K562 (cell line): Measurements from ENCODE around the gene SLC22A23. TPM values are rescaled to one million over a fixed set of nuclear protein-coding genes. Genes with fewer than 3 reads are reported as not detected.

Source experiments
- ATAC-seq: fragments of 200-7000 bp; cut with Tn5 transposase; 3 replicates; pipeline ENCODE4 v1.9.1; 2020; ENCODE audit warnings: moderate library complexity
- BruUV-seq: library from RNA; stranded (reverse); fragments of 400-500 nt; replicated peaks from 2 replicates; lab custom pipeline; 2021; lab: Mats Ljungman, UMichigan
- CTCF ChIA-PET: fragments of 300-600 bp; formaldehyde crosslinking; extraction: SDS; loops from one replicate; lab custom pipeline; 2021; ENCODE audit warnings: low intra/inter-chr PET ratio; lab: Yijun Ruan, JAX
- POLR2A ChIA-PET: fragments of 300-600, 350-650 bp; sonication (Branson Sonifier 250); formaldehyde crosslinking; extraction: SDS; loops from one replicate; lab custom pipeline; 2021; ENCODE audit warnings: antibody characterized with exemption, inconsistent platforms; lab: Yijun Ruan, JAX
- DNase-seq, 4 experiments: peaks; one replicate each; pipeline versions ENCODE4 v3.0.0 to v3.0.0-alpha.2; 2011 to 2018; ENCODE audit warnings: low spot score in 3 of 4, mixed read lengths in 3 of 4; ENCODE audit errors: extremely low read depth in 1 of 4
- FAIRE-seq: peaks from 2 replicates; lab custom pipeline; 2011; peaks lifted over from hg19 to GRCh38; lab: Jason Lieb, UNC
- H2AFZ ChIP-seq: 2 replicates; pipeline ENCODE4 v1.6.0; 2011; ENCODE audit warnings: low read depth, low read length, control low read depth, inconsistent platforms
- H3K27ac ChIP-seq: fragments of 200-600 bp; 3 replicates; pipeline ENCODE4 v1.8.0; 2011; ENCODE audit warnings: low read depth, mild to moderate bottlenecking, control low read depth, inconsistent platforms, low read length, moderate library complexity, mixed read lengths; ENCODE audit errors: extremely low read depth
- H3K27me3 ChIP-seq, 2 experiments: fragments of 300-600 bp in 1 of 2; 2 replicates in 1 of 2; 3 replicates in 1 of 2; pipeline versions ENCODE4 v1.6.0 to v1.8.0; 2011; ENCODE audit warnings: inconsistent platforms in 2 of 2, low read length in 2 of 2, mild to moderate bottlenecking in 1 of 2, mixed read lengths in 1 of 2, moderate library complexity in 1 of 2; ENCODE audit not compliant: control insufficient read depth in 2 of 2, insufficient read depth in 2 of 2
- H3K36me3 ChIP-seq: fragments of 300-600 bp; 3 replicates; pipeline ENCODE4 v1.8.0; 2011; ENCODE audit warnings: mild to moderate bottlenecking, low read length, inconsistent platforms; ENCODE audit not compliant: control insufficient read depth, insufficient read depth
- H3K4me1 ChIP-seq, 2 experiments: fragments of 200-600 bp in 1 of 2; replicated peaks in 1 of 2; 2 replicates in 1 of 2; 3 replicates in 1 of 2; pipeline versions ENCODE4 v1.5.1 to v1.8.0; 2011; ENCODE audit warnings: inconsistent platforms in 2 of 2, low read length in 2 of 2, mild to moderate bottlenecking in 1 of 2, mixed read lengths in 1 of 2, moderate library complexity in 1 of 2; ENCODE audit not compliant: control insufficient read depth in 2 of 2, insufficient read depth in 2 of 2
- H3K4me2 ChIP-seq: 2 replicates; pipeline ENCODE4 v1.6.1; 2011; ENCODE audit warnings: low read length, control low read depth, inconsistent platforms, mixed read lengths; ENCODE audit not compliant: insufficient read depth
- H3K4me3 ChIP-seq: fragments of 200-600 bp; sonication (generic), shearing (Covaris generic); 2 replicates; pipeline ENCODE4 v1.5.1; 2016; ENCODE audit warnings: control low read depth, inconsistent platforms
- H3K79me2 ChIP-seq: fragments of 200-600 bp; 3 replicates; pipeline ENCODE4 v1.8.0; 2011; ENCODE audit warnings: low read length, inconsistent platforms; ENCODE audit not compliant: control insufficient read depth, insufficient read depth
- H3K9ac ChIP-seq, 2 experiments: 2 replicates each; pipeline versions ENCODE4 v1.6.0 to v1.6.1; 2011; ENCODE audit warnings: low read depth in 2 of 2, low read length in 2 of 2, control low read depth in 1 of 2, inconsistent platforms in 1 of 2, mild to moderate bottlenecking in 1 of 2, mixed read lengths in 1 of 2; ENCODE audit not compliant: insufficient read depth in 1 of 2
- H3K9me1 ChIP-seq: one replicate; pipeline ENCODE4 v1.6.0; 2011; ENCODE audit warnings: inconsistent platforms, mild to moderate bottlenecking, low read length, moderate library complexity; ENCODE audit not compliant: control insufficient read depth, insufficient read depth
- H3K9me3 ChIP-seq: replicated peaks from 2 replicates; pipeline ENCODE4 v1.5.1; 2011; ENCODE audit warnings: low read depth, low read length, inconsistent platforms; ENCODE audit not compliant: control insufficient read depth, insufficient read depth
- H4K20me1 ChIP-seq: replicated peaks from 2 replicates; pipeline ENCODE4 v1.6.1; 2011; ENCODE audit warnings: low read length, inconsistent platforms, mixed read lengths; ENCODE audit not compliant: control insufficient read depth, insufficient read depth
- DMBX1 ChIP-seq: fragments of 250-450 bp; sonication (Bioruptor Pico); IDR thresholded peaks from 2 replicates; pipeline ENCODE4 v1.8.0; 2022; ENCODE audit warnings: inconsistent platforms, mild to moderate bottlenecking, moderate library complexity, borderline replicate concordance
- NR4A1 ChIP-seq, 2 experiments: fragments of 250-450 bp in 1 of 2; fragments of 450-650 bp in 1 of 2; sonication (Bioruptor Pico) in 1 of 2; IDR thresholded peaks; 2 replicates each; pipeline versions ENCODE4 v1.4.0 to v1.6.1; 2016 to 2020; ENCODE audit warnings: mild to moderate bottlenecking in 2 of 2, missing compliant biosample characterization in 1 of 2, missing genetic modification characterization in 1 of 2, moderate library complexity in 1 of 2
- SP2 ChIP-seq: IDR thresholded peaks from 2 replicates; pipeline ENCODE4 v1.6.1; 2011; ENCODE audit warnings: mild to moderate bottlenecking, low read depth, low read length, moderate library complexity; ENCODE audit not compliant: poor library complexity, severe bottlenecking; ENCODE audit errors: extremely low read depth
- XRCC5 ChIP-seq: fragments of 200-400 bp; formaldehyde crosslinking; IDR thresholded peaks from 2 replicates; pipeline ENCODE4 v1.6.1; 2017; ENCODE audit warnings: low read depth, mild to moderate bottlenecking, low read length
- WGBS: fragments of 100-300 bp; shearing (Covaris generic); methylation state at CpG from one replicate; pipeline ENCODE4 v1.1.6; 2016; ENCODE audit warnings: low coverage, mixed read lengths; ENCODE audit not compliant: insufficient coverage; ENCODE audit errors: missing lambda C conversion rate; 5-methylcytosine and 5-hydroxymethylcytosine counted together
- in situ Hi-C: fragments of 300-500 bp; cut with MboI; formaldehyde crosslinking; loops from 4 replicates; pipeline ENCODE4 v1.15.0; 2018; ENCODE audit warnings: inconsistent platforms, mixed read lengths
- intact Hi-C: fragments of 100-400 bp; cut with micrococcal nuclease; formaldehyde crosslinking; loops from 2 replicates; pipeline ENCODE4 v1.14.2; 2022
- polyA plus RNA-seq, 8 experiments: library from polyadenylated mRNA; depleted of rRNA in 4 of 8; stranded (reverse) in 5 of 8; unstranded in 3 of 8; fragments of >200 nt; fragmentation: Nextera tagmentation in 2 of 8; fragmentation: Illumina TruSeq in 1 of 8; extraction: Ambion mirVana in 2 of 8; extraction: Trizol in 1 of 8; gene quantifications; 2 replicates each; pipeline versions ENCODE4 v1.2.1 to v1.2.3, GENCODE V29; 2011 to 2014; ENCODE audit warnings: inconsistent platforms in 1 of 8, missing spikeins in 1 of 8
- total RNA-seq, 7 experiments: library from RNA; depleted of rRNA in 6 of 7; stranded (reverse); fragments of >200 nt in 6 of 7; fragmentation: Illumina TruSeq in 2 of 7; extraction: Trizol in 2 of 7; gene quantifications; 2 replicates each; pipeline versions ENCODE4 v1.2.1 to v1.2.3, GENCODE V29; 2011 to 2021; ENCODE audit warnings: low replicate concordance in 1 of 7
- TF ChIP-seq, protein P1 (sequence below), 2 experiments: fragments of 450-650 bp in 1 of 2; sonication (generic) in 1 of 2; formaldehyde crosslinking in 1 of 2; IDR thresholded peaks in 1 of 2; conservative IDR thresholded peaks in 1 of 2; 2 replicates each; pipeline versions ENCODE4 v1.6.1 to v1.8.1; 2016 to 2023; ENCODE audit warnings: mild to moderate bottlenecking in 2 of 2, moderate library complexity in 2 of 2, inconsistent platforms in 1 of 2, missing genetic modification reagents in 1 of 2
- TF ChIP-seq, protein P2 (sequence below): fragments of 250-450 bp; sonication (Bioruptor Pico); IDR thresholded peaks from 2 replicates; pipeline ENCODE4 v1.8.0; 2022; ENCODE audit warnings: inconsistent platforms

The SLC22A23 gene
- total and polyA plus RNA-seq, 9 of the 15 experiments (the other 6 are each of a cell fraction or from before 2014, with no cell fraction given): 0.30 to 8.7 (median 2.5) TPM

DNA sequence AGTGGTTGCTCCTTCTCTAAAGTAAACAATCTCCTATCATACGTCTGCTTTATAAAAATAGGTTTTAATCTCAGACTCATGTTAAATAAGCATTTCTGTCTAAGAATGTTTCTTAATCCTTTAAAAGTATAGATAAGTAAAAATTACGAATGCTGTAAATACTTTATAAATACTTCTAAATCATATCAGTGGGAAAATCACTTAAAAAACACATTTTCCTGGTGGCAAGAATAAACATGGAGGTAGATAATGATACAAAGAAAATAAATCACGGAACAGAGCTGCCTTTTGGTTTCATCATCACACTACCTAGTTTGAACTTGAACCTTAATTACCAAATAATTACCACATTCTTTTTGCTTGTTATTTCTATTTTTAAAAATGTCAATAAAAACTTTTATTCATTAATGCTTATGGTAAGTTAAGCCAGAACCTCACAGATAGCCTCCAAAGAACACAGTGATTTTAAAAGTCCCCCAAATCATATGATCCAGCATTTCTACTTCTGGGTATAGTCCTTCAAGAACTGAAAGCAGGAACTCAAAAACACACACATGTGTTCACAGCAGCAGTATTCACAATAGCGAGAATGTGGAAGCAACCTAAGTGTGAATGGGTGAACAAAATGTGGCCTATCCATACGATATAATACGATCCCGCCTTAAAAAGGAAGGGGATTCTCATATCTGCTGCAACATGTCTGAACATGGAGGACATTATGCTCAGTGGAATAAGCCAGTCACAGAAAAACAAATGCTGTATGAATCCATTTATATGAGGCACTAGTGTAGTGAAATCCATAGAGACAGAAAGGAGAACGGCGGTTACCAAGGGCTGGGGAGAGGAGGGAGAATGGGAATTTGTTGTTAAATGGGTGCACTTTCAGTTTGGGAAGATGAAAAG is 72.4 kb downstream of the SLC22A23 start:
- H4K20me1 ChIP-seq: no peaks in the 10 kb centered on the region
- POLR2A ChIA-PET: interaction anchor here (1.5 kb wide), 1 partner anchor 10 kb away, joined by 7 read pairs; no protein-coding TSS in a partner anchor
- no peak overlapping the region for H3K9ac ChIP-seq
- H3K36me3 ChIP-seq: no peaks in the 10 kb centered on the region
- TF ChIP-seq SP2: no peak
- peak; percentile 50; the same call in 1 of the 2 replicates for TF ChIP-seq DMBX1 (CRISPR knock-in tag)
- TF ChIP-seq XRCC5: no peak
- TF ChIP-seq, protein P1, sequence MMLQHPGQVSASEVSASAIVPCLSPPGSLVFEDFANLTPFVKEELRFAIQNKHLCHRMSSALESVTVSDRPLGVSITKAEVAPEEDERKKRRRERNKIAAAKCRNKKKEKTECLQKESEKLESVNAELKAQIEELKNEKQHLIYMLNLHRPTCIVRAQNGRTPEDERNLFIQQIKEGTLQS (IDR thresholded peaks at IDR 0.05): peak; percentile 26; the same call in 1 of the 2 replicates
- TF ChIP-seq, protein P1 (CRISPR knock-in tag; conservative IDR thresholded peaks at IDR 0.05): no peak
- TF ChIP-seq, protein P2, sequence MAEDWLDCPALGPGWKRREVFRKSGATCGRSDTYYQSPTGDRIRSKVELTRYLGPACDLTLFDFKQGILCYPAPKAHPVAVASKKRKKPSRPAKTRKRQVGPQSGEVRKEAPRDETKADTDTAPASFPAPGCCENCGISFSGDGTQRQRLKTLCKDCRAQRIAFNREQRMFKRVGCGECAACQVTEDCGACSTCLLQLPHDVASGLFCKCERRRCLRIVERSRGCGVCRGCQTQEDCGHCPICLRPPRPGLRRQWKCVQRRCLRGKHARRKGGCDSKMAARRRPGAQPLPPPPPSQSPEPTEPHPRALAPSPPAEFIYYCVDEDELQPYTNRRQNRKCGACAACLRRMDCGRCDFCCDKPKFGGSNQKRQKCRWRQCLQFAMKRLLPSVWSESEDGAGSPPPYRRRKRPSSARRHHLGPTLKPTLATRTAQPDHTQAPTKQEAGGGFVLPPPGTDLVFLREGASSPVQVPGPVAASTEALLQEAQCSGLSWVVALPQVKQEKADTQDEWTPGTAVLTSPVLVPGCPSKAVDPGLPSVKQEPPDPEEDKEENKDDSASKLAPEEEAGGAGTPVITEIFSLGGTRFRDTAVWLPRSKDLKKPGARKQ (CRISPR knock-in tag): 0 out of 2 replicates have a peak, but pooled peaks have one; percentile 29
- TF ChIP-seq NR4A1 (CRISPR knock-in tag; IDR thresholded peaks at IDR 0.05): no peak
- 0 out of 2 replicates have a peak, but pooled peaks have one; percentile 36 for TF ChIP-seq NR4A1 (tag; IDR thresholded peaks at IDR 0.05)
- H3K4me1 ChIP-seq: peaks cover 35 to 37% of the 10 kb centered on the region in 2 experiments
- no peak overlapping the region for H3K4me3 ChIP-seq
- BruUV-seq: no TSS peak
- no peak overlapping the region for H3K27ac ChIP-seq
- WGBS: 79% methylated on average over 9 of the region's 9 CpGs
- in situ Hi-C loops (no loop called here), intact Hi-C loops (loop anchor here (5.0 kb wide), 1 partner anchor 348 kb away; no protein-coding TSS in a partner anchor)
- no peak overlapping the region for H3K4me2 ChIP-seq
- H2AFZ ChIP-seq: no peak overlapping the region
- CTCF ChIA-PET: no interaction called here
- H3K27me3 ChIP-seq: no peaks in the 10 kb centered on the region
- no peaks in the 10 kb centered on the region for H3K79me2 ChIP-seq
- DNase-seq (no peak), ATAC-seq (no peak), FAIRE-seq (no peak)
- H3K9me3 ChIP-seq: no peaks in the 10 kb centered on the region
- H3K9me1 ChIP-seq: no peaks in the 10 kb centered on the region
